AG04449 (cell line): Measurements from ENCODE around the gene SUMO3.

Source experiments
- CTCF ChIA-PET: fragments of 350-600 bp; formaldehyde crosslinking; extraction: SDS; loops from one replicate; lab custom pipeline; 2021; ENCODE audit warnings: antibody characterized with exemption; lab: Yijun Ruan, JAX
- POLR2A ChIA-PET: fragments of 400-600, 350-600 bp; formaldehyde crosslinking; extraction: SDS; loops from one replicate; lab custom pipeline; 2020; ENCODE audit warnings: antibody characterized with exemption, inconsistent platforms; lab: Yijun Ruan, JAX
- DNase-seq: peaks from one replicate; pipeline ENCODE4 v3.0.0-alpha.2; 2010; ENCODE audit warnings: low read depth, low spot score
- H3K4me3 ChIP-seq: 2 replicates; pipeline ENCODE4 v1.5.1; 2011; ENCODE audit warnings: low read depth, mild to moderate bottlenecking, control low read depth, low read length
- CTCF ChIP-seq: IDR thresholded peaks from one replicate; pipeline ENCODE4 v1.5.1; 2011; ENCODE audit warnings: mild to moderate bottlenecking, moderate library complexity, low read length, control low read depth, inconsistent platforms; ENCODE audit not compliant: insufficient read depth; ENCODE audit errors: missing control alignments

The SUMO3 gene

GRCh38 chr21:44858791-44859190 lies 40.9 kb upstream of the SUMO3 start:
- ChIA-PET CTCF (interaction anchor here (1.2 kb wide), 1 partner anchor 73 kb away, joined by 5 read pairs; no protein-coding TSS in a partner anchor), POLR2A (no interaction called here)
- H3K4me3 ChIP-seq, result no peak overlapping the region
- DNase-seq, result no peak
- TF ChIP-seq CTCF, result no peak

- H3K4me3 ChIP-seq, result no peak overlapping the region
- TF ChIP-seq CTCF, result no peak
- DNase-seq, result no peak
- ChIA-PET POLR2A (no interaction called here), CTCF (interaction anchor here (1.0 to 1.3 kb wide), 6 partner anchors 12 to 279 kb away, joined by 3 to 6 read pairs (median 4); partner anchors contain the start of gene PTTG1IP)
Observed at GRCh38 chr21:44858291-44858690, 40.4 kb upstream of the SUMO3 start.

GRCh38 chr21:44857127-44857892 lies 39.4 kb upstream of the SUMO3 start:
- ChIA-PET CTCF (interaction anchor here (1.0 to 1.3 kb wide), 6 partner anchors 11 to 280 kb away, joined by 3 to 6 read pairs (median 4); partner anchors contain the start of gene PTTG1IP), POLR2A (interaction anchor here (0.6 kb wide), 1 partner anchor 14 kb away, joined by 3 read pairs; no protein-coding TSS in a partner anchor)

GRCh38 chr21:44856131-44856530 lies 38.3 kb upstream of the SUMO3 start:
- ChIA-PET POLR2A (interaction anchor here (0.6 kb wide), 1 partner anchor 15 kb away, joined by 3 read pairs; no protein-coding TSS in a partner anchor), CTCF (no interaction called here)
- no peak for DNase-seq
- H3K4me3 ChIP-seq, result no peak overlapping the region
- no peak for TF ChIP-seq CTCF

More at GRCh38 chr21:44857127-44857892, 39.4 kb upstream of the SUMO3 start:
- no peak for DNase-seq
- no peak for TF ChIP-seq CTCF
- no peak overlapping the region for H3K4me3 ChIP-seq

- ChIA-PET POLR2A (no interaction called here), CTCF (interaction anchor here (1.6 kb wide), 1 partner anchor 9 kb away, joined by 5 read pairs; no protein-coding TSS in a partner anchor)
- no peak for DNase-seq
- TF ChIP-seq CTCF, result no peak
- H3K4me3 ChIP-seq, result no peak overlapping the region
Observed at GRCh38 chr21:44855572-44855971, 37.7 kb upstream of the SUMO3 start.
